ENCODE results near the gene TK2.
"Not testable (repeated sequence)": the region's sequence is repeated elsewhere in the genome, so short reads cannot be mapped to it uniquely, and the experiment has no call there.

TK2 gene

DNA sequence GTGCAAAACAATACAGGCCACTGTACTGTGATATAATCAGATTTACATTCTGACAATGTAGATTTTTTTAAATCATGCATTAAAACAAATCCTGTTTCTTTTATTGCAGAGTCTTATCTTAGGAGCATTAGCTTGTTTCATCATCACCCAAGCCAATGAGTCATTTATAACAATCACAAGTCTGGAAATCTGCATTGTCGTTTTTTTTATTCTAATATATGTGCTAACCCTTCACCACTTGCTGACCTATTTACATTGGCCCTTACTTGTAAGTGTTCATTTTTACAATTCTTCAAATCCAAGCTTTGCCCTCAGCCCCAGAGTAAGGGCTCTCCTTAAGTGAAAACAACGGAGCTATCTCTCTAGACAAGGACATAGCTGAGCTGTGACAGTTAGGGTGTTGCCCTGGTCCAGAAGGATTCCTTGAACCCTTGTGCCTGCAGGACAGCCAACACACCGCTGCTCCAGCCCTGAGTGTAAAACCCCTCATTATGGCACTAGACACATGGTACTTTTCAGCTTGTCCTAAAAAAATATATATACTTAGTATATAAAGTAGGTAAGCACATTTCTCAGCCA is 20.0 kb upstream of the TK2 start:
- H3F3A ChIP-seq (ENCODE audit: control insufficient read depth, insufficient read depth), result peaks cover 12% of the 10 kb centered on the region; the same call in 1 of the 2 replicates
- no peaks in the 10 kb centered on the region for H3K9me3 ChIP-seq (ENCODE audit: control insufficient read depth, insufficient read depth, low read length)
- no peak overlapping the region for H3K27ac ChIP-seq (ENCODE audit: low read depth, low read length)
- H3K4me1 ChIP-seq (ENCODE audit: control insufficient read depth, low read length), result no peaks in the 10 kb centered on the region
- H3K36me3 ChIP-seq (ENCODE audit: control insufficient read depth, low read length), result peaks cover 20% of the 10 kb centered on the region; the same call in 1 of the 2 replicates
- no peak for TF ChIP-seq EZH2phosphoT487 (IDR thresholded peaks at IDR 0.05; ENCODE audit: borderline replicate concordance, low read length)
- TF ChIP-seq, protein P1, sequence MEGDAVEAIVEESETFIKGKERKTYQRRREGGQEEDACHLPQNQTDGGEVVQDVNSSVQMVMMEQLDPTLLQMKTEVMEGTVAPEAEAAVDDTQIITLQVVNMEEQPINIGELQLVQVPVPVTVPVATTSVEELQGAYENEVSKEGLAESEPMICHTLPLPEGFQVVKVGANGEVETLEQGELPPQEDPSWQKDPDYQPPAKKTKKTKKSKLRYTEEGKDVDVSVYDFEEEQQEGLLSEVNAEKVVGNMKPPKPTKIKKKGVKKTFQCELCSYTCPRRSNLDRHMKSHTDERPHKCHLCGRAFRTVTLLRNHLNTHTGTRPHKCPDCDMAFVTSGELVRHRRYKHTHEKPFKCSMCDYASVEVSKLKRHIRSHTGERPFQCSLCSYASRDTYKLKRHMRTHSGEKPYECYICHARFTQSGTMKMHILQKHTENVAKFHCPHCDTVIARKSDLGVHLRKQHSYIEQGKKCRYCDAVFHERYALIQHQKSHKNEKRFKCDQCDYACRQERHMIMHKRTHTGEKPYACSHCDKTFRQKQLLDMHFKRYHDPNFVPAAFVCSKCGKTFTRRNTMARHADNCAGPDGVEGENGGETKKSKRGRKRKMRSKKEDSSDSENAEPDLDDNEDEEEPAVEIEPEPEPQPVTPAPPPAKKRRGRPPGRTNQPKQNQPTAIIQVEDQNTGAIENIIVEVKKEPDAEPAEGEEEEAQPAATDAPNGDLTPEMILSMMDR (IDR thresholded peaks at IDR 0.05; ENCODE audit: low read depth, low read length, poor library complexity, severe bottlenecking), result no peak
- H3K9me2 ChIP-seq (replicated peaks; ENCODE audit: control insufficient read depth, low read length), result no peaks in the 10 kb centered on the region
- no peaks in the 10 kb centered on the region for H3K27me3 ChIP-seq (ENCODE audit: control insufficient read depth, low read length)
- H3K4me2 ChIP-seq (ENCODE audit: low read length), result no peak overlapping the region
- H4K20me1 ChIP-seq (ENCODE audit: control insufficient read depth, insufficient read depth, low read depth, low read length), result no peaks in the 10 kb centered on the region
- H3K4me3 ChIP-seq (ENCODE audit: low read length), result no peak overlapping the region
- H3K79me2 ChIP-seq (ENCODE audit: control insufficient read depth, low read length), result no peaks in the 10 kb centered on the region

DNA sequence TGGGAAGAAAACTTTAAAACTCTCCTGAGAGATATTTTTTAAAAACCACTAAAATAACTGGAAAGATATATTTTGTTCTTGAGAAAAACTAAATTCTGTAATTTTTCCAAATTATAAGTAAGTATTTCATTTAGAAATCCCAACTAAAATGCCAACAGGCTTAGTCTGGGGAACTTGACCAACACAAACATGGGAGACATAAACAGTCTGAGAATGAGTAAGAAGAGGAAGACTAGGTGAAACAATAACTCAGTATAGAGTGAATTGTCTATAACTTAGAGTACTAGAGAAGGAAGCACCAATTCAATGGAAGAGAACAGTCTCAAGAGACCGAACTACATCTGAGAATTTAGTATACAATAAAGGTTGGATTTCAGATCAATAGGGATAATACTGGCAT is 19.2 kb upstream of the TK2 start:
- Histone ChIP-seq H4K20me1 (ENCODE audit: control insufficient read depth, insufficient read depth, low read depth, low read length) (no peaks in the 10 kb centered on the region), H3K79me2 (ENCODE audit: control insufficient read depth, low read length) (no peaks in the 10 kb centered on the region), H3K4me3 (ENCODE audit: low read length) (no peak overlapping the region), H3K9me2 (replicated peaks; ENCODE audit: control insufficient read depth, low read length) (no peaks in the 10 kb centered on the region), H3K36me3 (ENCODE audit: control insufficient read depth, low read length) (peaks cover 22% of the 10 kb centered on the region; the same call in 1 of the 2 replicates), H3K27ac (ENCODE audit: low read depth, low read length) (no peak overlapping the region), H3K4me1 (ENCODE audit: control insufficient read depth, low read length) (no peaks in the 10 kb centered on the region), H3K9me3 (ENCODE audit: control insufficient read depth, insufficient read depth, low read length) (no peaks in the 10 kb centered on the region), H3K4me2 (ENCODE audit: low read length) (no peak overlapping the region), H3F3A (ENCODE audit: control insufficient read depth, insufficient read depth) (peaks cover 12% of the 10 kb centered on the region; the same call in 1 of the 2 replicates), H3K27me3 (ENCODE audit: control insufficient read depth, low read length) (no peaks in the 10 kb centered on the region)
- TF ChIP-seq, protein P1 (IDR thresholded peaks at IDR 0.05; ENCODE audit: low read depth, low read length, poor library complexity, severe bottlenecking), result no peak
- TF ChIP-seq EZH2phosphoT487 (IDR thresholded peaks at IDR 0.05; ENCODE audit: borderline replicate concordance, low read length), result no peak

DNA sequence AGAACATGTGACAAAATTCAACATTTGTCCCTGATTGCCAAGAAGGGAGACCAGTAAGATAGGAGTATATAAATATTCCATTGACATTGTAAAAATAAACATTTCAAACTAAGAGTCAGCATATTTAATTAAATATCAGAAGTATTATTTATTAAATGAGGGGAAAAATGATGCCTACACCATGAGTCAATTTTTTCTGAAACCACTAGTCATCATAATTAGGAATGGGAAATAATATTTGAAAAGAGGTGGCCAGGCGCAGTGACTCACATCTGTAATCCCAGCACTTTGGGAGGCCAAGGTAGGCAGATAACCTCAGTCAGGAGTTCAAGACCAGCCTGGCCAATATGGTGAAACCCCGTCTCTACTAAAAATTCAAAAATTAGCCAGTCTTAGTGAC is 18.4 kb upstream of the TK2 start:
- Histone ChIP-seq H3K27ac (ENCODE audit: low read depth, low read length) (no peak overlapping the region), H3K36me3 (ENCODE audit: control insufficient read depth, low read length) (peaks cover 30% of the 10 kb centered on the region), H3K4me2 (ENCODE audit: low read length) (no peak overlapping the region), H3K4me3 (ENCODE audit: low read length) (no peak overlapping the region), H3K9me3 (ENCODE audit: control insufficient read depth, insufficient read depth, low read length) (no peaks in the 10 kb centered on the region), H3F3A (ENCODE audit: control insufficient read depth, insufficient read depth) (peaks cover 12% of the 10 kb centered on the region; the same call in 1 of the 2 replicates), H3K9me2 (replicated peaks; ENCODE audit: control insufficient read depth, low read length) (no peaks in the 10 kb centered on the region), H3K79me2 (ENCODE audit: control insufficient read depth, low read length) (no peaks in the 10 kb centered on the region), H4K20me1 (ENCODE audit: control insufficient read depth, insufficient read depth, low read depth, low read length) (no peaks in the 10 kb centered on the region), H3K4me1 (ENCODE audit: control insufficient read depth, low read length) (no peaks in the 10 kb centered on the region), H3K27me3 (ENCODE audit: control insufficient read depth, low read length) (no peaks in the 10 kb centered on the region)
- TF ChIP-seq EZH2phosphoT487 (IDR thresholded peaks at IDR 0.05; ENCODE audit: borderline replicate concordance, low read length), result no peak
- TF ChIP-seq, protein P1 (IDR thresholded peaks at IDR 0.05; ENCODE audit: low read depth, low read length, poor library complexity, severe bottlenecking), result no peak

DNA sequence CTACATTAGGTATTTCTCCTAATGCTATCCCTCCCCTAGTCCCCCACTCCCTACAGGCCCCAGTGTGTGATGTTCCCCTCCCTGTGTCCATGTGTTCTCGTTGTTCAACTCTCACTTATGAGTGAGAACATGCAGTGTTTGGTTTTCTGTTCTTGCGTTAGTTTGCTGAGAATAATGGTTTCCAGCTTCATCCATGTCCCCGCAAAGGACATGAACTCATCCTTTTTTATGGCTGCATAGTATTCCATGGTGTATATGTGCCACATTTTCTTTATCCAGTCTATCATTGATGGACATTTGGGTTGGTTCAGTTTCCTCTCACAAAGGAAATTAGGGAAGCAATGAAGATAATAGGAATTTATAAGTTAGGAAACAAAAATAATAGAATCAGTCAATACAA is 17.3 kb upstream of the TK2 start:
- Histone ChIP-seq H3F3A (ENCODE audit: control insufficient read depth, insufficient read depth) (peaks cover 12% of the 10 kb centered on the region; the same call in 1 of the 2 replicates), H3K36me3 (ENCODE audit: control insufficient read depth, low read length) (peaks cover 35% of the 10 kb centered on the region)
- H4K20me1 ChIP-seq (ENCODE audit: control insufficient read depth, insufficient read depth, low read depth, low read length); H3K4me2 ChIP-seq (ENCODE audit: low read length); H3K27ac ChIP-seq (ENCODE audit: low read depth, low read length); H3K9me3 ChIP-seq (ENCODE audit: control insufficient read depth, insufficient read depth, low read length); H3K4me1 ChIP-seq (ENCODE audit: control insufficient read depth, low read length); H3K4me3 ChIP-seq (ENCODE audit: low read length); H3K9me2 ChIP-seq (replicated peaks; ENCODE audit: control insufficient read depth, low read length); H3K27me3 ChIP-seq (ENCODE audit: control insufficient read depth, low read length); H3K79me2 ChIP-seq (ENCODE audit: control insufficient read depth, low read length): not testable (repeated sequence)

Data from DOHH2 (cell line).